Measurements from ENCODE around the gene TMEM74B.

DNA sequence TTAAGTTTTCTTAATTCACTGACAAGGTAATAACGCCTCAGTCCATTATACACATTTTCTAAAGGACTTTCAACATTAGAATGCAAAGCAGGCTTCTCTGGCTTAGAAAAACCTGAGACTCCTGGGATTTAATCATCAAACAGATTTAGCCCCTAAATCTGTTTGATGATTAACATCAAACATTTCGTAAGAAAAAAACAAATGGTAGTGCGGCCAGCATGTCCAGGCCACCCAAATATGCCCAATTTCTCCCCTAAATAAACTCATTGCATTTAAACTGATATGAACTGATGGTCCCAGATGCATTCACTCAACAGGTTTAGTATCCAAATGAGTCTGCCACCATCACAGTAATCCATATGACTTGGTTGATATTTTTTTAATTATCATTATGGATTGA lies 6.2 kb downstream of the TMEM74B start:
- TF ChIP-seq, protein P1, sequence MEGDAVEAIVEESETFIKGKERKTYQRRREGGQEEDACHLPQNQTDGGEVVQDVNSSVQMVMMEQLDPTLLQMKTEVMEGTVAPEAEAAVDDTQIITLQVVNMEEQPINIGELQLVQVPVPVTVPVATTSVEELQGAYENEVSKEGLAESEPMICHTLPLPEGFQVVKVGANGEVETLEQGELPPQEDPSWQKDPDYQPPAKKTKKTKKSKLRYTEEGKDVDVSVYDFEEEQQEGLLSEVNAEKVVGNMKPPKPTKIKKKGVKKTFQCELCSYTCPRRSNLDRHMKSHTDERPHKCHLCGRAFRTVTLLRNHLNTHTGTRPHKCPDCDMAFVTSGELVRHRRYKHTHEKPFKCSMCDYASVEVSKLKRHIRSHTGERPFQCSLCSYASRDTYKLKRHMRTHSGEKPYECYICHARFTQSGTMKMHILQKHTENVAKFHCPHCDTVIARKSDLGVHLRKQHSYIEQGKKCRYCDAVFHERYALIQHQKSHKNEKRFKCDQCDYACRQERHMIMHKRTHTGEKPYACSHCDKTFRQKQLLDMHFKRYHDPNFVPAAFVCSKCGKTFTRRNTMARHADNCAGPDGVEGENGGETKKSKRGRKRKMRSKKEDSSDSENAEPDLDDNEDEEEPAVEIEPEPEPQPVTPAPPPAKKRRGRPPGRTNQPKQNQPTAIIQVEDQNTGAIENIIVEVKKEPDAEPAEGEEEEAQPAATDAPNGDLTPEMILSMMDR (IDR thresholded peaks at IDR 0.05; ENCODE audit: low read length), result no peak
- TF ChIP-seq EZH2 (IDR thresholded peaks at IDR 0.05; ENCODE audit: borderline replicate concordance, low read length), result no peak
